ENCODE results near the gene SEMA3G. TPM values are rescaled to one million over a fixed set of nuclear protein-coding genes. Genes with fewer than 3 reads are reported as not detected.
A peak's percentile ranks its signal among the peaks of the same experiment; 100 is the strongest.

The SEMA3G gene
- total RNA-seq, 1 donor from 2014 or later, result 27.6 TPM

- DNase-seq (peak; percentile 15), ATAC-seq (no peak)
- Histone ChIP-seq H3K4me3 (peak overlapping the region; percentile 98), H3K9me3 (no peaks in the 10 kb centered on the region), H3K36me3 (peaks cover 52% of the 10 kb centered on the region), H3K27me3 (no peaks in the 10 kb centered on the region), H3K27ac (peak overlapping the region; percentile 98), H3K4me1 (peaks cover 34% of the 10 kb centered on the region)
- intact Hi-C loops (cut with DNase I), result no loop called here
- TF ChIP-seq, protein P1, sequence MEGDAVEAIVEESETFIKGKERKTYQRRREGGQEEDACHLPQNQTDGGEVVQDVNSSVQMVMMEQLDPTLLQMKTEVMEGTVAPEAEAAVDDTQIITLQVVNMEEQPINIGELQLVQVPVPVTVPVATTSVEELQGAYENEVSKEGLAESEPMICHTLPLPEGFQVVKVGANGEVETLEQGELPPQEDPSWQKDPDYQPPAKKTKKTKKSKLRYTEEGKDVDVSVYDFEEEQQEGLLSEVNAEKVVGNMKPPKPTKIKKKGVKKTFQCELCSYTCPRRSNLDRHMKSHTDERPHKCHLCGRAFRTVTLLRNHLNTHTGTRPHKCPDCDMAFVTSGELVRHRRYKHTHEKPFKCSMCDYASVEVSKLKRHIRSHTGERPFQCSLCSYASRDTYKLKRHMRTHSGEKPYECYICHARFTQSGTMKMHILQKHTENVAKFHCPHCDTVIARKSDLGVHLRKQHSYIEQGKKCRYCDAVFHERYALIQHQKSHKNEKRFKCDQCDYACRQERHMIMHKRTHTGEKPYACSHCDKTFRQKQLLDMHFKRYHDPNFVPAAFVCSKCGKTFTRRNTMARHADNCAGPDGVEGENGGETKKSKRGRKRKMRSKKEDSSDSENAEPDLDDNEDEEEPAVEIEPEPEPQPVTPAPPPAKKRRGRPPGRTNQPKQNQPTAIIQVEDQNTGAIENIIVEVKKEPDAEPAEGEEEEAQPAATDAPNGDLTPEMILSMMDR (IDR thresholded peaks at IDR 0.05), result no peak
Observed at GRCh38 chr3:52408466-52408865, 36.4 kb downstream of the SEMA3G start.

DNA sequence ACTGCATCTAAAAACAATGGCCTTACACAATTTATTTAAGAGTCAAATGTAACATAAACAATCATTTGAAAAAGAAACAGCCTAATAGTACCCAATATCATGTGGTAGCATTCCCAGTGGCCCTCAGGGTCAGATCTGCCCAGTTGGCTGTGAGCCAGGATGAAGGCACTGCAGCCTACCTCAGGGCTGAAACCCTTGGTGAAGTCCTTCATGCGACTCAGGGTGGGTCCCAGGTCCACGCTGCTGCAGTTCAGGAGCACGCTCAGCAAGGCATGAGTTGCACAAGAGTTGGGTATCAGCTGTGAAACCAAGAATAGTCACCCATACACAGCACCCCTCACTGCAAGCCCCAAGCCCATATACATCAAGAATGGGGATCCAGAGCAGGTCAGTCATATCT is 37.1 kb downstream of the SEMA3G start:
- no peak for ATAC-seq

GRCh38 chr3:52406791-52407510 is 38.0 kb downstream of the SEMA3G start:
- no peaks in the 10 kb centered on the region for H3K9me3 ChIP-seq
- peaks cover 67% of the 10 kb centered on the region for H3K36me3 ChIP-seq
- H3K27ac ChIP-seq, result no peak overlapping the region
- H3K27me3 ChIP-seq, result no peaks in the 10 kb centered on the region
- TF ChIP-seq, protein P1 (IDR thresholded peaks at IDR 0.05), result no peak
- ATAC-seq, result no peak
- H3K4me3 ChIP-seq, result no peak overlapping the region
- DNase-seq, result peak; percentile 54
- H3K4me1 ChIP-seq, result peaks cover 25% of the 10 kb centered on the region
- intact Hi-C loops (cut with DNase I), result no loop called here

More for the DNA sequence above, 37.1 kb downstream of the SEMA3G start:
- intact Hi-C loops (cut with DNase I), result no loop called here
- H3K4me1 ChIP-seq, result peaks cover 33% of the 10 kb centered on the region
- DNase-seq, result peak; percentile 42
- no peak overlapping the region for H3K4me3 ChIP-seq
- TF ChIP-seq, protein P1 (IDR thresholded peaks at IDR 0.05), result no peak
- H3K9me3 ChIP-seq, result no peaks in the 10 kb centered on the region
- no peak overlapping the region for H3K27ac ChIP-seq
- peaks cover 59% of the 10 kb centered on the region for H3K36me3 ChIP-seq
- H3K27me3 ChIP-seq, result no peaks in the 10 kb centered on the region

- peaks cover 74% of the 10 kb centered on the region for H3K36me3 ChIP-seq
- H3K27ac ChIP-seq, result no peak overlapping the region
- intact Hi-C loops (cut with DNase I), result no loop called here
Observed at GRCh38 chr3:52406231-52406661, 38.7 kb downstream of the SEMA3G start.

DNA sequence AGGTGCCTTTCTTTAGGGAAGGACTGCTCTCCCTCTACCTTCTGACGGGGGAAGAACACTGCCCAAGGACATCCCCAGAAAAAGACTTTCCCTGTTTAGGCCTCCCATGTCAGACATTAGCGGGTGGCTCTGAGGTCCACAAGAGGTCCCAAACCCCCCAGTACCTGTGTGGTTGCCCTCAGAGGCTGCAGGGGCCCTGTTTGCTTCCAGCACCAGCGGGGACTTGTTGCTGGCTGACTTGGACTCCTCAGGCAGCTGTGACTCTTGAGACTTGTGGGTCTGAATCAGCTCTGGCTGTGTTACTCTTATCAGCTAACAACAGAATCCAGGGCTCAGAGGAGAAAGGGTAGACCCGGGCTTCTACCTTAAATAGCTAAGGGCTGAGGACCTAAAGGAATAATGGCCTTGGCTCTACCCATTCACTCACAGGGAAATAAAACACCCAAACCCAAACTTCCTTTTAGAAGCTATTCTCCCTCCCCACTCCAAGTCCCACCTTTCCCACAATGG is 39.2 kb downstream of the SEMA3G start:
- TF ChIP-seq, protein P1 (IDR thresholded peaks at IDR 0.05), result no peak
- Histone ChIP-seq H3K9me3 (no peaks in the 10 kb centered on the region), H3K27ac (no peak overlapping the region), H3K4me3 (no peak overlapping the region), H3K4me1 (peaks cover 18% of the 10 kb centered on the region), H3K36me3 (peaks cover 80% of the 10 kb centered on the region), H3K27me3 (no peaks in the 10 kb centered on the region)
- intact Hi-C loops (cut with DNase I), result no loop called here
- ATAC-seq (no peak), DNase-seq (peak; percentile 27)

More at GRCh38 chr3:52406231-52406661, 38.7 kb downstream of the SEMA3G start:
- Histone ChIP-seq H3K9me3 (no peaks in the 10 kb centered on the region), H3K4me1 (peaks cover 18% of the 10 kb centered on the region), H3K4me3 (no peak overlapping the region), H3K27me3 (no peaks in the 10 kb centered on the region)
- DNase-seq, result peak; percentile 53
- TF ChIP-seq, protein P1 (IDR thresholded peaks at IDR 0.05), result no peak
- no peak for ATAC-seq

All from upper lobe of right lung (tissue), 1 donor.